Smooth muscle cell (in vitro differentiated cells): ENCODE data around the gene SLC22A16. TPM values are rescaled to one million over a fixed set of nuclear protein-coding genes. Genes with fewer than 3 reads are reported as not detected.

Source experiments
- DNase-seq: peaks from one replicate; lab custom pipeline; 2025; ENCODE audit not compliant: unreplicated experiment; lab: John Stamatoyannopoulos, UW
- H2AFZ ChIP-seq: fragments of 200-600 bp; sonication (generic); 2 replicates; pipeline ENCODE4 v1.6.0; 2016; ENCODE audit warnings: antibody characterized with exemption, low read depth, mild to moderate bottlenecking
- H3F3A ChIP-seq: fragments of 200-600 bp; sonication (generic); 2 replicates; pipeline ENCODE4 v1.6.0; 2017; ENCODE audit warnings: antibody characterized with exemption, low read depth
- H3K27ac ChIP-seq: fragments of 200-600 bp; sonication (generic); 2 replicates; pipeline ENCODE4 v1.5.1; 2016; ENCODE audit warnings: low read depth, mild to moderate bottlenecking
- H3K27me3 ChIP-seq: fragments of 200-600 bp; sonication (generic); 2 replicates; pipeline ENCODE4 v1.6.1; 2016; ENCODE audit warnings: low read depth, mild to moderate bottlenecking
- H3K36me3 ChIP-seq: fragments of 200-600 bp; sonication (generic); 2 replicates; pipeline ENCODE4 v1.5.1; 2016; ENCODE audit warnings: low read depth
- H3K4me1 ChIP-seq: fragments of 200-600 bp; sonication (generic); 2 replicates; pipeline ENCODE4 v1.5.1; 2016; ENCODE audit warnings: low read depth
- H3K4me2 ChIP-seq: fragments of 200-600 bp; sonication (generic); 2 replicates; pipeline ENCODE4 v1.6.0; 2016; ENCODE audit warnings: mild to moderate bottlenecking
- H3K4me3 ChIP-seq: fragments of 200-600 bp; sonication (generic); 2 replicates; pipeline ENCODE4 v1.5.1; 2016; ENCODE audit warnings: mild to moderate bottlenecking
- H3K79me2 ChIP-seq: fragments of 200-600 bp; sonication (generic); 2 replicates; pipeline ENCODE4 v1.6.0; 2016; ENCODE audit warnings: low read depth, mild to moderate bottlenecking
- H3K9ac ChIP-seq: fragments of 200-600 bp; sonication (generic); 2 replicates; pipeline ENCODE4 v1.6.0; 2016; ENCODE audit warnings: low read depth
- H3K9me3 ChIP-seq: fragments of 200-600 bp; sonication (generic); replicated peaks from 2 replicates; pipeline ENCODE4 v1.5.1; 2016; ENCODE audit warnings: low read depth
- H4K20me1 ChIP-seq: fragments of 200-600 bp; sonication (generic); 2 replicates; pipeline ENCODE4 v1.6.0; 2016; ENCODE audit warnings: low read depth
- CTCF ChIP-seq: fragments of 200-600 bp; sonication (generic); IDR thresholded peaks from 2 replicates; pipeline ENCODE4 v1.5.1; 2017; ENCODE audit warnings: borderline replicate concordance, mild to moderate bottlenecking, antibody characterized with exemption; ENCODE audit not compliant: insufficient read depth, poor library complexity, severe bottlenecking
- WGBS: methylation state at CpG from one replicate; pipeline ENCODE4 v1.1.7; 2016; ENCODE audit warnings: low lambda C conversion rate; 5-methylcytosine and 5-hydroxymethylcytosine counted together
- polyA plus RNA-seq: library from polyadenylated mRNA; unstranded; fragments of >200 nt; fragmentation: Nextera tagmentation; extraction: Ambion mirVana; gene quantifications from 2 replicates; pipeline ENCODE4 v1.2.1, GENCODE V29; 2016
- total RNA-seq: library from RNA; depleted of rRNA; stranded (reverse); fragments of >200 nt; gene quantifications from 2 replicates; pipeline ENCODE4 v1.2.3, GENCODE V29; 2014

The SLC22A16 gene
- total and polyA plus RNA-seq, 2 experiments from 2014 or later: not detected

GRCh38 chr6:110421749-110422443, 54.5 kb downstream of the SLC22A16 start:
- DNase-seq: no peak
- TF ChIP-seq CTCF: no peak

GRCh38 chr6:110419028-110419739, 57.2 kb downstream of the SLC22A16 start:
- Histone ChIP-seq H3K4me3 (no peak overlapping the region), H3K36me3 (no peaks in the 10 kb centered on the region), H3F3A (no peaks in the 10 kb centered on the region), H3K27me3 (peaks cover 4% of the 10 kb centered on the region), H3K9me3 (no peaks in the 10 kb centered on the region), H3K27ac (no peak overlapping the region), H3K9ac (no peak overlapping the region), H3K79me2 (no peaks in the 10 kb centered on the region), H4K20me1 (no peaks in the 10 kb centered on the region), H3K4me1 (no peaks in the 10 kb centered on the region), H3K4me2 (no peak overlapping the region), H2AFZ (no peak overlapping the region)
- DNase-seq: no peak
- TF ChIP-seq CTCF: no peak
- WGBS: 87% methylated on average over 6 of the region's 6 CpGs

More at GRCh38 chr6:110421749-110422443, 54.5 kb downstream of the SLC22A16 start:
- Histone ChIP-seq H3K4me1 (no peaks in the 10 kb centered on the region), H3K79me2 (no peaks in the 10 kb centered on the region), H2AFZ (no peak overlapping the region), H3F3A (no peaks in the 10 kb centered on the region), H3K36me3 (no peaks in the 10 kb centered on the region), H3K27ac (no peak overlapping the region), H3K9ac (no peak overlapping the region), H3K27me3 (peaks cover 16% of the 10 kb centered on the region), H3K4me3 (no peak overlapping the region), H3K9me3 (no peaks in the 10 kb centered on the region), H4K20me1 (no peaks in the 10 kb centered on the region), H3K4me2 (no peak overlapping the region)
- WGBS: 86% methylated on average over 4 of the region's 4 CpGs

GRCh38 chr6:110418594-110418993, 57.8 kb downstream of the SLC22A16 start:
- H3K9me3 ChIP-seq: no peaks in the 10 kb centered on the region
- 93% methylated on average over 3 of the region's 3 CpGs for WGBS
- no peak overlapping the region for H3K4me2 ChIP-seq
- no peak for DNase-seq
- no peaks in the 10 kb centered on the region for H3K36me3 ChIP-seq
- no peak overlapping the region for H2AFZ ChIP-seq
- TF ChIP-seq CTCF: no peak
- H3K27ac ChIP-seq: no peak overlapping the region
- no peaks in the 10 kb centered on the region for H3K79me2 ChIP-seq
- H3K27me3 ChIP-seq: peaks cover 4% of the 10 kb centered on the region
- H3K4me3 ChIP-seq: no peak overlapping the region
- H3K4me1 ChIP-seq: no peaks in the 10 kb centered on the region
- H3F3A ChIP-seq: no peaks in the 10 kb centered on the region
- no peak overlapping the region for H3K9ac ChIP-seq
- H4K20me1 ChIP-seq: no peaks in the 10 kb centered on the region
